H9 (cell line): Measurements from ENCODE around the gene PTPN7. TPM values are rescaled to one million over a fixed set of nuclear protein-coding genes. Genes with fewer than 3 reads are reported as not detected.
"Not testable (repeated sequence)": the region's sequence is repeated elsewhere in the genome, so short reads cannot be mapped to it uniquely, and the experiment has no call there.

ENCODE experiments used
- DNase-seq: peaks from one replicate; pipeline ENCODE4 v3.0.0-alpha.2; 2017
- H2AFZ ChIP-seq: one replicate; pipeline ENCODE4 v1.6.1; 2013; ENCODE audit warnings: mild to moderate bottlenecking, low read length, control low read depth, moderate library complexity
- H2AK5ac ChIP-seq: 2 replicates; pipeline ENCODE4 v1.6.1; 2013; ENCODE audit warnings: low read length, control low read depth, mixed read lengths; ENCODE audit not compliant: insufficient read length
- H2BK120ac ChIP-seq: one replicate; pipeline ENCODE4 v1.6.1; 2013; ENCODE audit warnings: low read depth, mild to moderate bottlenecking, low read length, control low read depth, inconsistent platforms; ENCODE audit not compliant: poor library complexity, severe bottlenecking
- H2BK12ac ChIP-seq: 2 replicates; pipeline ENCODE4 v1.6.1; 2013; ENCODE audit warnings: low read length, control low read depth, mixed read lengths, low read depth; ENCODE audit not compliant: insufficient read length
- H2BK15ac ChIP-seq: 2 replicates; pipeline ENCODE4 v1.6.1; 2013; ENCODE audit warnings: low read depth, low read length, control low read depth
- H2BK20ac ChIP-seq: one replicate; pipeline ENCODE4 v1.6.1; 2013; ENCODE audit warnings: low read depth, mild to moderate bottlenecking, low read length, control low read depth, inconsistent platforms; ENCODE audit not compliant: poor library complexity, severe bottlenecking
- H2BK5ac ChIP-seq: 2 replicates; pipeline ENCODE4 v1.6.1; 2013; ENCODE audit warnings: low read length, control low read depth, mixed read lengths; ENCODE audit not compliant: insufficient read length
- H3K14ac ChIP-seq: 2 replicates; pipeline ENCODE4 v1.6.1; 2013; ENCODE audit warnings: low read length, control low read depth; ENCODE audit not compliant: insufficient read depth
- H3K18ac ChIP-seq: 2 replicates; pipeline ENCODE4 v1.6.1; 2013; ENCODE audit warnings: low read depth, mild to moderate bottlenecking, mixed read lengths, low read length, control low read depth; ENCODE audit not compliant: insufficient read length
- H3K23ac ChIP-seq: 2 replicates; pipeline ENCODE4 v1.6.1; 2013; ENCODE audit warnings: low read length, control low read depth, mixed read lengths, low read depth; ENCODE audit not compliant: insufficient read length
- H3K23me2 ChIP-seq: 2 replicates; pipeline ENCODE4 v1.6.1; 2013; ENCODE audit warnings: low read depth, mild to moderate bottlenecking, mixed read lengths, low read length, control low read depth; ENCODE audit not compliant: insufficient read length, poor library complexity, severe bottlenecking
- H3K27ac ChIP-seq: 2 replicates; pipeline ENCODE4 v1.5.1; 2013; ENCODE audit warnings: low read length, control low read depth, mixed read lengths, low read depth; ENCODE audit not compliant: insufficient read length
- H3K27me3 ChIP-seq: 2 replicates; pipeline ENCODE4 v1.6.1; 2013; ENCODE audit warnings: low read length, control low read depth, inconsistent platforms; ENCODE audit not compliant: insufficient read depth
- H3K4ac ChIP-seq: 2 replicates; pipeline ENCODE4 v1.6.1; 2013; ENCODE audit warnings: low read depth, mild to moderate bottlenecking, control low read depth, inconsistent platforms, low read length, moderate library complexity
- H3K4me1 ChIP-seq: 2 replicates; pipeline ENCODE4 v1.6.1; 2013; ENCODE audit warnings: low read length, control low read depth, inconsistent platforms; ENCODE audit not compliant: insufficient read depth
- H3K4me2 ChIP-seq: 2 replicates; pipeline ENCODE4 v1.6.1; 2013; ENCODE audit warnings: low read length, control low read depth, mixed read lengths; ENCODE audit not compliant: insufficient read length, insufficient read depth
- H3K56ac ChIP-seq: 2 replicates; pipeline ENCODE4 v1.6.1; 2013; ENCODE audit warnings: low read depth, mild to moderate bottlenecking, mixed read lengths, low read length, control low read depth; ENCODE audit not compliant: insufficient read length
- H3K79me1 ChIP-seq: 2 replicates; pipeline ENCODE4 v1.6.1; 2013; ENCODE audit warnings: low read depth, mild to moderate bottlenecking, moderate library complexity, low read length, control low read depth, inconsistent platforms; ENCODE audit not compliant: insufficient read depth, poor library complexity, severe bottlenecking
- H3K79me2 ChIP-seq: 2 replicates; pipeline ENCODE4 v1.6.1; 2013; ENCODE audit warnings: low read length, control low read depth, inconsistent platforms; ENCODE audit not compliant: insufficient read depth
- H3K9ac ChIP-seq: 2 replicates; pipeline ENCODE4 v1.6.1; 2013; ENCODE audit warnings: low read length, control low read depth, mixed read lengths; ENCODE audit not compliant: insufficient read length; ENCODE audit errors: extremely low read depth
- H3K9me3 ChIP-seq: one replicate; pipeline ENCODE4 v1.6.1; 2013; ENCODE audit warnings: low read depth, low read length, inconsistent platforms; ENCODE audit not compliant: control insufficient read depth
- H3T11ph ChIP-seq: one replicate; pipeline ENCODE4 v1.6.1; 2013; ENCODE audit warnings: mild to moderate bottlenecking, low read length, control low read depth, inconsistent platforms
- H4K20me1 ChIP-seq: one replicate; pipeline ENCODE4 v1.6.1; 2013; ENCODE audit not compliant: control insufficient read depth, insufficient read length, insufficient read depth
- H4K5ac ChIP-seq: 2 replicates; pipeline ENCODE4 v1.6.1; 2013; ENCODE audit warnings: low read depth, mild to moderate bottlenecking, mixed read lengths, low read length, control low read depth; ENCODE audit not compliant: insufficient read length
- H4K8ac ChIP-seq: replicated peaks from 2 replicates; pipeline ENCODE4 v1.6.1; 2013; ENCODE audit warnings: low read length, control low read depth, mixed read lengths, low read depth; ENCODE audit not compliant: insufficient read length
- H4K91ac ChIP-seq: 2 replicates; pipeline ENCODE4 v1.6.1; 2013; ENCODE audit warnings: low read depth, mild to moderate bottlenecking, moderate library complexity, mixed read lengths, low read length, control low read depth; ENCODE audit not compliant: insufficient read length
- H3K27ac Mint-ChIP-seq, 3 experiments: 2 replicates in 2 of 3; 3 replicates in 1 of 3; pipeline ENCODE4 v1.8.0; 2020 to 2021; ENCODE audit warnings: mixed read lengths in 3 of 3, mild to moderate bottlenecking in 1 of 3, moderate library complexity in 1 of 3
- H3K27me3 Mint-ChIP-seq: 2 replicates; pipeline ENCODE4 v1.8.0; 2021; ENCODE audit warnings: low read depth, mild to moderate bottlenecking, moderate library complexity, mixed read lengths
- H3K36me3 Mint-ChIP-seq, 3 experiments: 2 replicates in 2 of 3; 3 replicates in 1 of 3; pipeline ENCODE4 v1.8.0; 2020 to 2021; ENCODE audit warnings: low read depth in 3 of 3, mixed read lengths in 3 of 3; ENCODE audit not compliant: insufficient read depth in 1 of 3
- H3K4me1 Mint-ChIP-seq, 2 experiments: 2 replicates each; pipeline ENCODE4 v1.8.0; 2020; ENCODE audit warnings: mixed read lengths in 2 of 2
- H3K4me3 Mint-ChIP-seq, 2 experiments: 2 replicates in 1 of 2; 3 replicates in 1 of 2; pipeline ENCODE4 v1.8.0; 2020 to 2021; ENCODE audit warnings: mild to moderate bottlenecking in 2 of 2, mixed read lengths in 2 of 2, moderate library complexity in 1 of 2
- H3K9me3 Mint-ChIP-seq, 2 experiments: 2 replicates in 1 of 2; 3 replicates in 1 of 2; pipeline ENCODE4 v1.8.0; 2020; ENCODE audit warnings: mild to moderate bottlenecking in 2 of 2, mixed read lengths in 2 of 2, moderate library complexity in 1 of 2
- CTCF ChIP-seq: fragments of 200-600 bp; sonication (generic); conservative IDR thresholded peaks from 3 replicates; pipeline ENCODE4 v1.8.0; 2021; ENCODE audit warnings: antibody characterized with exemption, mild to moderate bottlenecking
- WGBS: extraction: QIAGEN DNeasy Blood & Tissue Kit; methylation state at CpG from one replicate; pipeline ENCODE4 v1.1.7; 2013; ENCODE audit warnings: missing lambda C conversion rate, low lambda C conversion rate, mixed read lengths; ENCODE audit not compliant: insufficient read length; ENCODE audit errors: extremely low coverage; 5-methylcytosine and 5-hydroxymethylcytosine counted together
- total RNA-seq: library from RNA; stranded (reverse); gene quantifications from 2 replicates; pipeline ENCODE4 v1.2.1, GENCODE V29; 2021

PTPN7 gene
- total RNA-seq, 1 experiment from 2014 or later, result 0.72 TPM

GRCh38 chr1:202146279-202146678 lies 14.1 kb downstream of the PTPN7 start:
- H3K27ac ChIP-seq, result no peak overlapping the region
- no peak overlapping the region for H2BK20ac ChIP-seq
- Mint-ChIP-seq H3K27me3 (peaks cover 13% of the 10 kb centered on the region), H3K27ac (no peak overlapping the region), H3K36me3 (no peaks in the 10 kb centered on the region; a peak in 2 of 7 replicates), H3K9me3 (no peaks in the 10 kb centered on the region), H3K4me1 (peaks cover 17 to 20% of the 10 kb centered on the region in 2 experiments), H3K4me3 (no peak overlapping the region; a peak in 1 of 5 replicates)
- H4K5ac ChIP-seq, result no peak overlapping the region
- no peaks in the 10 kb centered on the region for H4K20me1 ChIP-seq
- H3K14ac ChIP-seq, result no peak overlapping the region
- H2AFZ ChIP-seq, result no peak overlapping the region
- no peak overlapping the region for H3K23ac ChIP-seq
- H3K18ac ChIP-seq, result no peak overlapping the region
- H4K8ac ChIP-seq, result no peak overlapping the region
- no peak overlapping the region for H3K56ac ChIP-seq
- H3K27me3 ChIP-seq, result no peaks in the 10 kb centered on the region; the same call in 1 of the 2 replicates
- no peaks in the 10 kb centered on the region for H3K9me3 ChIP-seq
- no CpG with 5 or more reads among the region's 5 CpGs for WGBS
- H2BK15ac ChIP-seq, result no peak overlapping the region
- no peak overlapping the region for H3T11ph ChIP-seq
- no peak overlapping the region for H3K4me2 ChIP-seq
- peaks cover 8% of the 10 kb centered on the region; the same call in 1 of the 2 replicates for H3K79me2 ChIP-seq
- no peak overlapping the region for H3K4ac ChIP-seq
- H3K4me1 ChIP-seq, result peaks cover 3% of the 10 kb centered on the region; the same call in 1 of the 2 replicates
- no peak overlapping the region for H4K91ac ChIP-seq
- no peak for DNase-seq
- H2BK5ac ChIP-seq, result no peak overlapping the region
- no peak overlapping the region for H2BK12ac ChIP-seq
- no peak overlapping the region for H3K9ac ChIP-seq
- H3K23me2 ChIP-seq, result peaks cover 14% of the 10 kb centered on the region
- TF ChIP-seq CTCF, result no peak
- H2AK5ac ChIP-seq, result no peak overlapping the region
- no peak overlapping the region for H2BK120ac ChIP-seq
- H3K79me1 ChIP-seq, result peaks cover 8% of the 10 kb centered on the region

- peak overlapping the region; percentile 74 to 84; a peak in 3 of 5 replicates for H3K4me3 Mint-ChIP-seq
Observed at GRCh38 chr1:202145744-202146140, 14.7 kb downstream of the PTPN7 start.

More at GRCh38 chr1:202145744-202146140, 14.7 kb downstream of the PTPN7 start:
- not testable (repeated sequence) for H2AK5ac ChIP-seq, H2BK120ac ChIP-seq, H3K4ac ChIP-seq, H3K23ac ChIP-seq, H3K4me2 ChIP-seq, H2BK20ac ChIP-seq, H3K9me3 ChIP-seq, H2BK12ac ChIP-seq, H3K27ac Mint-ChIP-seq, H4K8ac ChIP-seq, H2AFZ ChIP-seq, H4K20me1 ChIP-seq, H3K56ac ChIP-seq, H3K27me3 ChIP-seq, H3K9me3 Mint-ChIP-seq, H2BK15ac ChIP-seq, H3K36me3 Mint-ChIP-seq, H2BK5ac ChIP-seq, H3K4me1 ChIP-seq, H3K18ac ChIP-seq, H4K5ac ChIP-seq, H3K9ac ChIP-seq, H3T11ph ChIP-seq, H3K27ac ChIP-seq, H3K14ac ChIP-seq, DNase-seq, H4K91ac ChIP-seq
- peaks cover 11% of the 10 kb centered on the region for H3K79me1 ChIP-seq
- peaks cover 12% of the 10 kb centered on the region; the same call in 1 of the 2 replicates for H3K79me2 ChIP-seq
- peaks cover 14% of the 10 kb centered on the region for H3K23me2 ChIP-seq
- peaks cover 13% of the 10 kb centered on the region for H3K27me3 Mint-ChIP-seq
- WGBS, result no CpG with 5 or more reads among the region's 8 CpGs
- H3K4me1 Mint-ChIP-seq, result peaks cover 17 to 20% of the 10 kb centered on the region in 2 experiments
